Mammary epithelial cell (primary cell): ENCODE measurements around the gene PDLIM1.

ENCODE experiments used
- EZH2 ChIP-seq: IDR thresholded peaks from 2 replicates; pipeline ENCODE4 v1.6.1; 2012; ENCODE audit warnings: low read length, inconsistent platforms, borderline replicate concordance
- TF ChIP-seq, protein P1 (sequence below), 2 donors: IDR thresholded peaks in 1 of 2; conservative IDR thresholded peaks in 1 of 2; 2 replicates each; pipeline ENCODE4 v1.5.1; 2011 to 2012; ENCODE audit warnings: inconsistent platforms in 2 of 2, low read length in 2 of 2, mild to moderate bottlenecking in 2 of 2, control low read depth in 1 of 2, low read depth in 1 of 2; ENCODE audit not compliant: insufficient read depth in 1 of 2; ENCODE audit errors: extremely low read depth in 1 of 2

DNA sequence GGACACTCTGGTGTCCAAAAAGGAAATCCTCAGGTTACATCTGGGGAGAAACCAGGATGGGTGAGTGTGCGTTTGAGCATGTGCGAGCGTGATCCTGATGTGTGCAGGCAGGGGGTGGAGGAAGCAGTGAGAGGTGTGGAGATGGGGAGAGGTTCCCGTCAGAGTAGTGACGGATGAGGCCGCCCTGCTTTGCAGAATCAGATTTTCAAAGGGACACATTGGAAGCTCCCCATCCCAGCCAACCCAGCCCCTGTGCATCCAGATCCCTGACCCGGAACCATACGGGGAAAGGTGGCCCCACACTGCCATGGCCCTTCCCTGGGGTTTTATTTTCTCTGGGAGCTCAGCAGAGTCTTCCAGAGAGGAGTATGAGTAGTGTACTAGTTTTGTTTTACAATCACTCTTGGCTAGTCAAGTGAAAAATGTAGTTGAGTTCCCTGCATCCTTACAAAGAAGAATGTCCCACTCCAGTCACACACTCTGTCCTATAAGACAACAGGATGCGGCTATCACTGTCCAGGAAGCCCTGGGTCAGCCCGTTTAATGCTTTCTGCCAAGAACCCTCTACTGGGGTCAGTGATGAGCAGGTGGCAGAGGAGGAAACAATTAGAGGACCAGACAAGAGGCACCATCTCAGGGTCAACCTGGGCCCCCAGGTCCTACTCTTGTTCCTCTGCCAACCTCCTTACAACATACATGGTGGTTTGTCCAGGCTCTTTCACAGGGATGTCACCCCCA, 46.8 kb upstream of the PDLIM1 start:
- no peak for TF ChIP-seq EZH2
- TF ChIP-seq, protein P1, sequence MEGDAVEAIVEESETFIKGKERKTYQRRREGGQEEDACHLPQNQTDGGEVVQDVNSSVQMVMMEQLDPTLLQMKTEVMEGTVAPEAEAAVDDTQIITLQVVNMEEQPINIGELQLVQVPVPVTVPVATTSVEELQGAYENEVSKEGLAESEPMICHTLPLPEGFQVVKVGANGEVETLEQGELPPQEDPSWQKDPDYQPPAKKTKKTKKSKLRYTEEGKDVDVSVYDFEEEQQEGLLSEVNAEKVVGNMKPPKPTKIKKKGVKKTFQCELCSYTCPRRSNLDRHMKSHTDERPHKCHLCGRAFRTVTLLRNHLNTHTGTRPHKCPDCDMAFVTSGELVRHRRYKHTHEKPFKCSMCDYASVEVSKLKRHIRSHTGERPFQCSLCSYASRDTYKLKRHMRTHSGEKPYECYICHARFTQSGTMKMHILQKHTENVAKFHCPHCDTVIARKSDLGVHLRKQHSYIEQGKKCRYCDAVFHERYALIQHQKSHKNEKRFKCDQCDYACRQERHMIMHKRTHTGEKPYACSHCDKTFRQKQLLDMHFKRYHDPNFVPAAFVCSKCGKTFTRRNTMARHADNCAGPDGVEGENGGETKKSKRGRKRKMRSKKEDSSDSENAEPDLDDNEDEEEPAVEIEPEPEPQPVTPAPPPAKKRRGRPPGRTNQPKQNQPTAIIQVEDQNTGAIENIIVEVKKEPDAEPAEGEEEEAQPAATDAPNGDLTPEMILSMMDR (conservative IDR thresholded peaks at IDR 0.05 in 1 of 2, IDR thresholded peaks at IDR 0.05 in 1 of 2; ENCODE audit: extremely low read depth in 1 of 2, insufficient read depth in 1 of 2, low read depth in 1 of 2, low read length in 2 of 2): no peak
